Activated CD4-positive, alpha-beta T cell treated with anti-CD3 and anti-CD28 coated beads, Interleukin-2, amount 10 ng/mL, durations not matched to agents 7 days and 5 days (primary cell): Measurements from ENCODE around the gene KLHDC8A. TPM values are rescaled to one million over a fixed set of nuclear protein-coding genes. Genes with fewer than 3 reads are reported as not detected.
A peak's percentile ranks its signal among the peaks of the same experiment; 100 is the strongest.
"Not testable (repeated sequence)": the region's sequence is repeated elsewhere in the genome, so short reads cannot be mapped to it uniquely, and the experiment has no call there.

Experiments
- CTCF ChIA-PET: fragments of 350-600 bp; sonication (Branson Sonifier 250); formaldehyde crosslinking; loops from one replicate; lab custom pipeline; 2021; ENCODE audit warnings: antibody characterized with exemption; lab: Charles Lee
- POLR2A ChIA-PET: fragments of 350-600 bp; sonication (Branson Sonifier 250); formaldehyde crosslinking; loops from one replicate; lab custom pipeline; 2021; ENCODE audit warnings: antibody characterized with exemption; lab: Charles Lee
- DNase-seq: peaks from one replicate; pipeline ENCODE4 v3.0.0-alpha.2; 2020
- H3K27ac Mint-ChIP-seq: one replicate; pipeline ENCODE4 v1.8.0; 2021; ENCODE audit warnings: mild to moderate bottlenecking, moderate library complexity, mixed read lengths
- H3K27me3 Mint-ChIP-seq: one replicate; pipeline ENCODE4 v1.8.0; 2021; ENCODE audit warnings: mixed read lengths
- H3K36me3 Mint-ChIP-seq: one replicate; pipeline ENCODE4 v1.8.0; 2021; ENCODE audit warnings: low read depth, mixed read lengths
- H3K4me1 Mint-ChIP-seq: one replicate; pipeline ENCODE4 v1.8.0; 2021; ENCODE audit warnings: mixed read lengths
- H3K4me3 Mint-ChIP-seq: one replicate; pipeline ENCODE4 v1.8.0; 2021; ENCODE audit warnings: mild to moderate bottlenecking, moderate library complexity, mixed read lengths
- H3K9me3 Mint-ChIP-seq: one replicate; pipeline ENCODE4 v1.8.0; 2021; ENCODE audit warnings: mixed read lengths
- total RNA-seq, 2 experiments: library from RNA; stranded (reverse); gene quantifications; one replicate each; pipeline ENCODE4 v1.2.3, GENCODE V29; 2021

The KLHDC8A gene
- not detected for total RNA-seq

GRCh38 chr1:205356440-205357139 is at the start of gene KLHDC8A:
KLHDC8A (minus strand) TSS chr1:205356922; CDS start chr1:205343604, 13,318 bp downstream.
- POLR2A ChIA-PET: no interaction called here
- H3K9me3 Mint-ChIP-seq: no peaks in the 10 kb centered on the region
- no peak for DNase-seq
- H3K27ac Mint-ChIP-seq: no peak within 1 kb of the TSS
- H3K36me3 Mint-ChIP-seq: no peaks in the 10 kb centered on the region
- no peak within 1 kb of the TSS for H3K4me3 Mint-ChIP-seq
- H3K4me1 Mint-ChIP-seq: no peaks in the 10 kb centered on the region
- peaks cover 19% of the 10 kb centered on the region for H3K27me3 Mint-ChIP-seq
- CTCF ChIA-PET: no interaction called here

GRCh38 chr1:205406252-205406651 is 49.5 kb upstream of the KLHDC8A start:
- H3K4me1 Mint-ChIP-seq, H3K36me3 Mint-ChIP-seq, H3K4me3 Mint-ChIP-seq, H3K9me3 Mint-ChIP-seq, DNase-seq, POLR2A ChIA-PET: not testable (repeated sequence)
- peak overlapping the region; percentile 5 for H3K27ac Mint-ChIP-seq
- CTCF ChIA-PET: interaction anchor here (0.9 kb wide), 1 partner anchor 43 kb away, joined by 3 read pairs; no protein-coding TSS in a partner anchor
- H3K27me3 Mint-ChIP-seq: peaks cover 18% of the 10 kb centered on the region

GRCh38 chr1:205404484-205404883 is 47.8 kb upstream of the KLHDC8A start:
- H3K4me3 Mint-ChIP-seq, H3K4me1 Mint-ChIP-seq, H3K27ac Mint-ChIP-seq, DNase-seq, POLR2A ChIA-PET, CTCF ChIA-PET, H3K9me3 Mint-ChIP-seq, H3K36me3 Mint-ChIP-seq: not testable (repeated sequence)
- peaks cover 26% of the 10 kb centered on the region for H3K27me3 Mint-ChIP-seq

- H3K36me3 Mint-ChIP-seq: no peaks in the 10 kb centered on the region
- no peaks in the 10 kb centered on the region for H3K9me3 Mint-ChIP-seq
- POLR2A ChIA-PET: interaction anchor here (0.7 kb wide), 1 partner anchor 631 kb away, joined by 3 read pairs; no protein-coding TSS in a partner anchor
- H3K4me1 Mint-ChIP-seq: no peaks in the 10 kb centered on the region
- DNase-seq: no peak
- no peak overlapping the region for H3K4me3 Mint-ChIP-seq
- peaks cover 39% of the 10 kb centered on the region for H3K27me3 Mint-ChIP-seq
- CTCF ChIA-PET: no interaction called here
- H3K27ac Mint-ChIP-seq: no peak overlapping the region
These were observed 41.9 kb upstream of the KLHDC8A start for GRCh38 chr1:205398586-205398985.

- peak; percentile 25 for DNase-seq
- H3K4me1 Mint-ChIP-seq: no peaks in the 10 kb centered on the region
- CTCF ChIA-PET: interaction anchor here (0.7 to 3.0 kb wide), 20 partner anchors 10 to 415 kb away, joined by 3 to 29 read pairs (median 3); no protein-coding TSS in a partner anchor
- no peaks in the 10 kb centered on the region for H3K9me3 Mint-ChIP-seq
- no peak overlapping the region for H3K27ac Mint-ChIP-seq
- H3K27me3 Mint-ChIP-seq: peaks cover 44% of the 10 kb centered on the region
- POLR2A ChIA-PET: no interaction called here
- H3K36me3 Mint-ChIP-seq: no peaks in the 10 kb centered on the region
- no peak overlapping the region for H3K4me3 Mint-ChIP-seq
These were observed 40.4 kb upstream of the KLHDC8A start for GRCh38 chr1:205396967-205397616.

- no peaks in the 10 kb centered on the region for H3K9me3 Mint-ChIP-seq
- H3K4me3 Mint-ChIP-seq: no peak overlapping the region
- H3K4me1 Mint-ChIP-seq: no peaks in the 10 kb centered on the region
- CTCF ChIA-PET: interaction anchor here (0.6 to 3.0 kb wide), 6 partner anchors 10 to 139 kb away, joined by 3 to 29 read pairs (median 4); no protein-coding TSS in a partner anchor
- H3K36me3 Mint-ChIP-seq: no peaks in the 10 kb centered on the region
- no peak overlapping the region for H3K27ac Mint-ChIP-seq
- POLR2A ChIA-PET: no interaction called here
- no peak for DNase-seq
- H3K27me3 Mint-ChIP-seq: peaks cover 46% of the 10 kb centered on the region
These were observed 38.9 kb upstream of the KLHDC8A start for GRCh38 chr1:205395616-205396015.

- CTCF ChIA-PET: no interaction called here
- Mint-ChIP-seq H3K4me3 (no peak overlapping the region), H3K36me3 (no peaks in the 10 kb centered on the region), H3K4me1 (no peaks in the 10 kb centered on the region), H3K27ac (no peak overlapping the region), H3K27me3 (peaks cover 49% of the 10 kb centered on the region), H3K9me3 (no peaks in the 10 kb centered on the region)
- POLR2A ChIA-PET: no interaction called here
- DNase-seq: no peak
These were observed 35.9 kb upstream of the KLHDC8A start for GRCh38 chr1:205392650-205393049.

- no peaks in the 10 kb centered on the region for H3K36me3 Mint-ChIP-seq
- ChIA-PET CTCF (no interaction called here), POLR2A (no interaction called here)
- H3K9me3 Mint-ChIP-seq: no peaks in the 10 kb centered on the region
- H3K4me3 Mint-ChIP-seq: no peak overlapping the region
- DNase-seq: no peak
- H3K4me1 Mint-ChIP-seq: no peaks in the 10 kb centered on the region
- peaks cover 41% of the 10 kb centered on the region for H3K27me3 Mint-ChIP-seq
- no peak overlapping the region for H3K27ac Mint-ChIP-seq
These were observed 34.7 kb upstream of the KLHDC8A start for GRCh38 chr1:205391386-205391785.

- no peak overlapping the region for H3K4me3 Mint-ChIP-seq
- POLR2A ChIA-PET: no interaction called here
- H3K4me1 Mint-ChIP-seq: no peaks in the 10 kb centered on the region
- DNase-seq: no peak
- CTCF ChIA-PET: interaction anchor here (1.0 kb wide), 1 partner anchor 9 kb away, joined by 3 read pairs; no protein-coding TSS in a partner anchor
- H3K36me3 Mint-ChIP-seq: no peaks in the 10 kb centered on the region
- H3K27me3 Mint-ChIP-seq: peaks cover 25% of the 10 kb centered on the region
- H3K27ac Mint-ChIP-seq: no peak overlapping the region
- H3K9me3 Mint-ChIP-seq: no peaks in the 10 kb centered on the region
These were observed 31.1 kb upstream of the KLHDC8A start for GRCh38 chr1:205387845-205388244.

GRCh38 chr1:205382990-205383389 is 26.3 kb upstream of the KLHDC8A start:
- H3K9me3 Mint-ChIP-seq, POLR2A ChIA-PET, CTCF ChIA-PET, H3K27me3 Mint-ChIP-seq, H3K4me3 Mint-ChIP-seq, H3K4me1 Mint-ChIP-seq, H3K27ac Mint-ChIP-seq, H3K36me3 Mint-ChIP-seq, DNase-seq: not testable (repeated sequence)

- ChIA-PET CTCF (interaction anchor here (0.7 kb wide), 1 partner anchor 929 kb away, joined by 3 read pairs; no protein-coding TSS in a partner anchor), POLR2A (no interaction called here)
- H3K4me1 Mint-ChIP-seq: no peaks in the 10 kb centered on the region
- H3K36me3 Mint-ChIP-seq: no peaks in the 10 kb centered on the region
- H3K27ac Mint-ChIP-seq: no peak overlapping the region
- H3K27me3 Mint-ChIP-seq: peaks cover 9% of the 10 kb centered on the region
- no peak overlapping the region for H3K4me3 Mint-ChIP-seq
- no peak for DNase-seq
- no peaks in the 10 kb centered on the region for H3K9me3 Mint-ChIP-seq
These were observed 25.8 kb upstream of the KLHDC8A start for GRCh38 chr1:205382561-205382960.

- Mint-ChIP-seq H3K27ac (no peak overlapping the region), H3K4me1 (no peaks in the 10 kb centered on the region), H3K4me3 (no peak overlapping the region), H3K9me3 (no peaks in the 10 kb centered on the region), H3K27me3 (peaks cover 16% of the 10 kb centered on the region), H3K36me3 (no peaks in the 10 kb centered on the region)
- ChIA-PET CTCF (interaction anchor here (1.0 to 1.7 kb wide), 3 partner anchors 12 to 50 kb away, joined by 3 to 5 read pairs (median 4); no protein-coding TSS in a partner anchor), POLR2A (no interaction called here)
- no peak for DNase-seq
These were observed 24.6 kb upstream of the KLHDC8A start for GRCh38 chr1:205381305-205381704.

GRCh38 chr1:205380882-205381281 is 24.2 kb upstream of the KLHDC8A start:
- ChIA-PET CTCF (interaction anchor here (1.0 to 1.7 kb wide), 3 partner anchors 12 to 50 kb away, joined by 3 to 5 read pairs (median 4); no protein-coding TSS in a partner anchor), POLR2A (no interaction called here)
- no peak for DNase-seq
- Mint-ChIP-seq H3K4me3 (no peak overlapping the region), H3K36me3 (no peaks in the 10 kb centered on the region), H3K4me1 (no peaks in the 10 kb centered on the region), H3K27me3 (peaks cover 21% of the 10 kb centered on the region), H3K9me3 (no peaks in the 10 kb centered on the region), H3K27ac (no peak overlapping the region)
